H1 (cell line): ENCODE data around the gene JAG1. TPM values are rescaled to one million over a fixed set of nuclear protein-coding genes. Genes with fewer than 3 reads are reported as not detected.

ENCODE experiments used
- EGR1 ChIP-seq: IDR thresholded peaks from 2 replicates; pipeline ENCODE4 v1.6.1; 2011; ENCODE audit warnings: low read depth, low read length, borderline replicate concordance
- HDAC2 ChIP-seq, 2 experiments: fragments of 300-600 bp in 1 of 2; sonication (generic) in 1 of 2; IDR thresholded peaks; 2 replicates each; pipeline ENCODE4 v1.6.1; 2011 to 2012; ENCODE audit warnings: low read depth in 2 of 2, low read length in 2 of 2, mild to moderate bottlenecking in 2 of 2, moderate library complexity in 2 of 2, borderline replicate concordance in 1 of 2, inconsistent platforms in 1 of 2
- NRF1 ChIP-seq: IDR thresholded peaks from 2 replicates; pipeline ENCODE4 v1.6.1; 2011; ENCODE audit warnings: mild to moderate bottlenecking, low read depth, low read length, improper control_type of control experiment
- PHF8 ChIP-seq: fragments of 200-600 bp; sonication (generic); conservative IDR thresholded peaks from 2 replicates; pipeline ENCODE4 v1.7.1; 2012; ENCODE audit warnings: low read depth, mild to moderate bottlenecking, inconsistent platforms, low read length, moderate library complexity
- polyA plus RNA-seq, 7 experiments: library from polyadenylated mRNA; depleted of rRNA in 3 of 7; stranded (reverse) in 5 of 7; unstranded in 2 of 7; fragments of >200 nt in 5 of 7; fragments of 200-250 nt in 2 of 7; gene quantifications; 1 replicate in 5 of 7; 2 replicates in 1 of 7; 4 replicates in 1 of 7; pipeline versions ENCODE4 v1.2.1 to v1.2.3, GENCODE V29; 2011 to 2013; ENCODE audit warnings: missing spikeins in 2 of 7, mixed read lengths in 2 of 7
- total RNA-seq: library from RNA; stranded (reverse); fragmentation: NEBNext Ultra II Directional; extraction: Animal tissue kit (Norgen Biotek cat#: 25700); gene quantifications from 2 replicates; pipeline ENCODE4 v1.2.1, GENCODE V29; 2021

The JAG1 gene
- total and polyA plus RNA-seq, 2 of the 8 experiments (the other 6 are each of a cell fraction or from before 2014, with no cell fraction given) = 13.5 to 27.3 TPM

DNA sequence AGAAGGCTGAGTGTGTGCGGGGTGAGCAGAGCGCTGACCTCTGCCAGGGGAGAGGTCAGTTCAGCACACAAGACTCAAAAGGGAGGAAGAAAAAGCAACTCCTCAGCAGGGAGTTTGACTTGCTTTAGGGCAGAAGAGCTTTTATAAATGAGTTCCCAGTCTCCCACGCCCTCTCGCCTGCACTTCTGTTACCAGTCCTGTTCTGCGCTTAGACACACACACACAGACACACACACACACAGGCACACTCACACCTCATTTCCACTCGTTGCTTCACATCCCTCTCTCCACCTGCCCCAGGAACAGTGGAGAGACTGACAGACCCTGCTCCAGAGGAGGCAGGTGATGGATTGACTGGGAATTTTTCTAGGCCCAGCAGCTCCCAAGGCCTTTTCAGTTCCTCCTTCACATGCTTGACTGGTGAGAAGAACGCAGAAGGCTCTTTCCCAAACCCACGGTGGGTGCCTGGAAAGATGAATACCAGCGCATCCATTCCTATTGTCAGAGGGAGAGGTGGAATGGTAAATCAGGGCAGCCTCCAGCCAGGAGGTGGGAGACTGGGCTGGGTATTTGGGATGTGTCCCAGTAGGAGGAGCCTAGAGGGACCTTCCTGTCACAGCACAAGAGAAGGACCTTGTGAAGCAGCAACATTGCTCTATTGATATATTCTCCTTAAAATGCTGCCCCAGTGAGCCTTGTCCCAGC is 43.7 kb downstream of the JAG1 start (continued):
- TF ChIP-seq NRF1 (no peak), HDAC2 (IDR thresholded peaks at IDR 0.05; ENCODE audit: borderline replicate concordance in 1 of 2, low read depth in 2 of 2, low read length in 2 of 2) (no peak), PHF8 (no peak), EGR1 (no peak)
